SK-N-SH treated with all-trans-retinoic acid at 6 μM for 48 hours (cell line): Measurements from ENCODE around the gene NCAPG2.

ENCODE experiments used
- ARNTL ChIP-seq: fragments of 450-650 bp; formaldehyde crosslinking; IDR thresholded peaks from 2 replicates; pipeline ENCODE4 v1.5.0; 2020; ENCODE audit warnings: low read depth, mild to moderate bottlenecking, moderate library complexity, borderline replicate concordance
- BACH2 ChIP-seq: fragments of 250-450 bp; sonication (Bioruptor Pico); IDR thresholded peaks from 2 replicates; pipeline ENCODE4 v1.9.0; 2021; ENCODE audit warnings: mild to moderate bottlenecking, borderline replicate concordance
- CREB5 ChIP-seq: fragments of 250-450 bp; sonication (Bioruptor Pico); IDR thresholded peaks from 2 replicates; pipeline ENCODE4 v1.5.1; 2020; ENCODE audit warnings: low read depth, mild to moderate bottlenecking, moderate library complexity
- CSDC2 ChIP-seq: fragments of 250-450 bp; sonication (Bioruptor Pico); IDR thresholded peaks from 2 replicates; pipeline ENCODE4 v1.5.0; 2020; ENCODE audit warnings: mild to moderate bottlenecking, moderate library complexity
- ESRRG ChIP-seq: fragments of 250-450 bp; sonication (Bioruptor Pico); IDR thresholded peaks from 2 replicates; pipeline ENCODE4 v1.6.1; 2021; ENCODE audit warnings: mild to moderate bottlenecking
- PATZ1 ChIP-seq: fragments of 250-450 bp; sonication (Bioruptor Pico); IDR thresholded peaks from 2 replicates; pipeline ENCODE4 v1.8.0; 2020; ENCODE audit warnings: mild to moderate bottlenecking, moderate library complexity, borderline replicate concordance
- PPARA ChIP-seq: fragments of 250-450 bp; sonication (Bioruptor Pico); IDR thresholded peaks from 2 replicates; pipeline ENCODE4 v1.5.0; 2020; ENCODE audit warnings: mild to moderate bottlenecking, borderline replicate concordance
- RARB ChIP-seq: fragments of 250-450 bp; sonication (Bioruptor Pico); IDR thresholded peaks from 2 replicates; pipeline ENCODE4 v1.8.0; 2021; ENCODE audit warnings: mild to moderate bottlenecking, moderate library complexity
- TCF4 ChIP-seq: fragments of 250-450 bp; sonication (Bioruptor Pico); IDR thresholded peaks from 2 replicates; pipeline ENCODE4 v1.8.0; 2021; ENCODE audit warnings: mild to moderate bottlenecking, moderate library complexity, borderline replicate concordance
- ZC3H10 ChIP-seq: fragments of 250-450 bp; sonication (Bioruptor Pico); IDR thresholded peaks from 2 replicates; pipeline ENCODE4 v1.5.1; 2021; ENCODE audit warnings: mild to moderate bottlenecking, moderate library complexity
- ZFP3 ChIP-seq: fragments of 250-450 bp; sonication (Bioruptor Pico); IDR thresholded peaks from 2 replicates; pipeline ENCODE4 v1.5.0; 2020; ENCODE audit warnings: mild to moderate bottlenecking, moderate library complexity
- ZFP30 ChIP-seq: fragments of 450-650 bp; formaldehyde crosslinking; IDR thresholded peaks from 2 replicates; pipeline ENCODE4 v1.5.0; 2022; ENCODE audit warnings: mild to moderate bottlenecking, moderate library complexity
- ZNF565 ChIP-seq: fragments of 450-650 bp; formaldehyde crosslinking; conservative IDR thresholded peaks from 2 replicates; pipeline ENCODE4 v1.5.0; 2020; ENCODE audit warnings: low read depth, mild to moderate bottlenecking, moderate library complexity

- no peak for TF ChIP-seq CREB5 (CRISPR knock-in tag)
- no peak for TF ChIP-seq TCF4 (CRISPR knock-in tag)
- TF ChIP-seq BACH2 = no peak
- no peak for TF ChIP-seq ZFP30 (CRISPR knock-in tag)
- TF ChIP-seq RARB (CRISPR knock-in tag) = no peak
- no peak for TF ChIP-seq ZFP3 (CRISPR knock-in tag)
- no peak for TF ChIP-seq PATZ1 (CRISPR knock-in tag)
- TF ChIP-seq ARNTL (CRISPR knock-in tag) = no peak
- TF ChIP-seq PPARA (CRISPR knock-in tag) = no peak
- TF ChIP-seq ZC3H10 (CRISPR knock-in tag) = no peak
- no peak for TF ChIP-seq CSDC2 (CRISPR knock-in tag)
- no peak for TF ChIP-seq ZNF565 (CRISPR knock-in tag)
- no peak for TF ChIP-seq ESRRG (CRISPR knock-in tag)
Observed at GRCh38 chr7:158588085-158588877, 116.3 kb downstream of the NCAPG2 start.
